SU-DHL-6 (cell line): ENCODE measurements around the gene SKA1.

ENCODE experiments used
- H2AFZ ChIP-seq: fragments of 200-600 bp; sonication (generic); 2 replicates; pipeline ENCODE4 v1.6.1; 2014; ENCODE audit warnings: low read depth, mild to moderate bottlenecking, moderate library complexity, mixed read lengths, antibody characterized with exemption, low read length; ENCODE audit not compliant: severe bottlenecking
- H3F3A ChIP-seq: fragments of 200-600 bp; shearing (Covaris generic); 2 replicates; pipeline ENCODE4 v1.6.0; 2016; ENCODE audit warnings: antibody characterized with exemption, mild to moderate bottlenecking; ENCODE audit not compliant: insufficient read depth
- H3K27ac ChIP-seq: fragments of 200-600 bp; sonication (generic); 2 replicates; pipeline ENCODE4 v1.5.1; 2016; ENCODE audit warnings: low read depth, mild to moderate bottlenecking, low read length, moderate library complexity, mixed read lengths
- H3K27me3 ChIP-seq: fragments of 200-600 bp; sonication (generic), shearing (Covaris generic); 2 replicates; pipeline ENCODE4 v1.6.0; 2014; ENCODE audit warnings: mild to moderate bottlenecking, low read length
- H3K36me3 ChIP-seq: fragments of 200-600 bp; sonication (generic); 2 replicates; pipeline ENCODE4 v1.6.1; 2014; ENCODE audit warnings: mild to moderate bottlenecking, low read length, mixed read lengths
- H3K4me2 ChIP-seq: fragments of 300-600, 200-600 bp; shearing (Covaris generic), sonication (generic); 2 replicates; pipeline ENCODE4 v1.6.0; 2014; ENCODE audit warnings: low read length, low read depth, mild to moderate bottlenecking; ENCODE audit not compliant: poor library complexity, severe bottlenecking
- H3K4me3 ChIP-seq: fragments of 200-600 bp; sonication (generic); 2 replicates; pipeline ENCODE4 v1.5.1; 2014; ENCODE audit warnings: antibody characterized with exemption, low read length, mild to moderate bottlenecking, mixed read lengths; ENCODE audit not compliant: insufficient read depth, poor library complexity, severe bottlenecking
- H3K79me2 ChIP-seq: fragments of 200-600 bp; sonication (generic); 2 replicates; pipeline ENCODE4 v1.6.1; 2014; ENCODE audit warnings: mild to moderate bottlenecking, low read length, moderate library complexity; ENCODE audit not compliant: insufficient read depth
- H3K9ac ChIP-seq: fragments of 200-600 bp; sonication (generic); 2 replicates; pipeline ENCODE4 v1.7.0; 2014; ENCODE audit warnings: mild to moderate bottlenecking, low read length
- H3K9me2 ChIP-seq: fragments of 200-600 bp; sonication (generic); replicated peaks from 2 replicates; pipeline ENCODE4 v1.6.1; 2014; ENCODE audit warnings: low read length; ENCODE audit not compliant: insufficient read depth
- H3K9me3 ChIP-seq: fragments of 200-600 bp; sonication (generic); 2 replicates; pipeline ENCODE4 v1.6.1; 2014; ENCODE audit warnings: low read length, mixed read lengths; ENCODE audit not compliant: insufficient read depth
- H4K20me1 ChIP-seq: fragments of 200-600 bp; sonication (generic); 2 replicates; pipeline ENCODE4 v1.6.1; 2014; ENCODE audit warnings: low read depth, mild to moderate bottlenecking, antibody characterized with exemption, low read length, moderate library complexity, mixed read lengths
- EZH2phosphoT487 ChIP-seq: fragments of 200-600 bp; sonication (generic), shearing (Covaris generic); conservative IDR thresholded peaks from 2 replicates; pipeline ENCODE4 v1.6.1; 2018; ENCODE audit warnings: mild to moderate bottlenecking, antibody characterized with exemption, low read length, moderate library complexity, mixed read lengths
- TF ChIP-seq, protein P1 (sequence below): fragments of 200-600 bp; sonication (generic); IDR thresholded peaks from one replicate; pipeline ENCODE4 v1.5.1; 2017; ENCODE audit warnings: antibody characterized with exemption, mild to moderate bottlenecking, low read length, moderate library complexity; ENCODE audit not compliant: insufficient read depth, poor library complexity, severe bottlenecking

The SKA1 gene

DNA sequence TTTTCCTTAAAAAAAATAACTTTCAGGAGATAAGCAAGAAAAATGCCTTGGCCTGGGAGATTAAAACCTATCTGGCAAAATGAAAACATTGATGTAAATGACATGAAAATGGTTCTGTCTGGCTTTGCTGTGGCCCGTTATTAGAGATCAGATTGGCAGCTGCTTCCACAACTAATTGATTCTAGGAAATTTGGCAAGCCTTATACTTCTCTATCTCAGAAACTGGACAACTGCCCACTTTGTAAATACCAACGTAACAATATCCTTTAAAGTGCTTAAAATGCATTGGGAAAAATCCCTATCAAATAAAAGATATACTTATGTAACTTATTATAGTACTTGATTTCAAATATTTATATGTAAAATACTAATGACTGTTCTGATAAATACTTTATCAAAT is 14.2 kb upstream of the SKA1 start:
- H3K27me3 ChIP-seq: no peaks in the 10 kb centered on the region
- H3K79me2 ChIP-seq: no peaks in the 10 kb centered on the region
- no peak overlapping the region for H3K9ac ChIP-seq
- no peaks in the 10 kb centered on the region for H3F3A ChIP-seq
- H2AFZ ChIP-seq: no peak overlapping the region
- no peak overlapping the region for H3K4me2 ChIP-seq
- H3K4me3 ChIP-seq: no peak overlapping the region
- no peaks in the 10 kb centered on the region for H3K9me2 ChIP-seq
- TF ChIP-seq, protein P1, sequence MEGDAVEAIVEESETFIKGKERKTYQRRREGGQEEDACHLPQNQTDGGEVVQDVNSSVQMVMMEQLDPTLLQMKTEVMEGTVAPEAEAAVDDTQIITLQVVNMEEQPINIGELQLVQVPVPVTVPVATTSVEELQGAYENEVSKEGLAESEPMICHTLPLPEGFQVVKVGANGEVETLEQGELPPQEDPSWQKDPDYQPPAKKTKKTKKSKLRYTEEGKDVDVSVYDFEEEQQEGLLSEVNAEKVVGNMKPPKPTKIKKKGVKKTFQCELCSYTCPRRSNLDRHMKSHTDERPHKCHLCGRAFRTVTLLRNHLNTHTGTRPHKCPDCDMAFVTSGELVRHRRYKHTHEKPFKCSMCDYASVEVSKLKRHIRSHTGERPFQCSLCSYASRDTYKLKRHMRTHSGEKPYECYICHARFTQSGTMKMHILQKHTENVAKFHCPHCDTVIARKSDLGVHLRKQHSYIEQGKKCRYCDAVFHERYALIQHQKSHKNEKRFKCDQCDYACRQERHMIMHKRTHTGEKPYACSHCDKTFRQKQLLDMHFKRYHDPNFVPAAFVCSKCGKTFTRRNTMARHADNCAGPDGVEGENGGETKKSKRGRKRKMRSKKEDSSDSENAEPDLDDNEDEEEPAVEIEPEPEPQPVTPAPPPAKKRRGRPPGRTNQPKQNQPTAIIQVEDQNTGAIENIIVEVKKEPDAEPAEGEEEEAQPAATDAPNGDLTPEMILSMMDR: no peak
- no peak for TF ChIP-seq EZH2phosphoT487
- H4K20me1 ChIP-seq: no peaks in the 10 kb centered on the region
- H3K27ac ChIP-seq: no peak overlapping the region
- no peaks in the 10 kb centered on the region for H3K36me3 ChIP-seq
- H3K9me3 ChIP-seq: no peaks in the 10 kb centered on the region

DNA sequence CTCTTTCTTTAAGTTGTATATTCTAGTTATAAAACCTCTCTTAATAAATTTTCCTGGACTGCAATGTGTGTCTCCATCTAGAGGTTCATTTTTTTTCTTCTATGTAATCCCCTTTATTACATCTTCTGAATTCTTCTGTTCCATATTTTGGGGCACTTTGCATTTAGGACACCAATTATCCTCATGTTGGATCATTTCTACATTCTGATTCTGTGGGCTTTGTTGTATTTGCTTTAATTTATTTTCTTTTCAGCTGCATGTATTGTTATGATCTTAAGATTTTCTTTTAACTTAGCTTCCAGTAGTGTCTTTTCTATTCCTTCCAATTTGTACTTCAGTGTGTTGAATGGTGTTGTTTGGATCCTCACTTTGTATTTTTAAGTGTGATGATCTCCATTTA is 5.2 kb upstream of the SKA1 start:
- H3K4me2 ChIP-seq: no peak overlapping the region
- no peak overlapping the region for H3K9ac ChIP-seq
- H3K9me3 ChIP-seq: no peaks in the 10 kb centered on the region
- no peaks in the 10 kb centered on the region for H4K20me1 ChIP-seq
- no peaks in the 10 kb centered on the region; the same call in 1 of the 2 replicates for H3K36me3 ChIP-seq
- H3F3A ChIP-seq: no peaks in the 10 kb centered on the region
- H3K27me3 ChIP-seq: no peaks in the 10 kb centered on the region
- H3K27ac ChIP-seq: no peak overlapping the region
- no peaks in the 10 kb centered on the region for H3K79me2 ChIP-seq
- H2AFZ ChIP-seq: no peak overlapping the region
- H3K9me2 ChIP-seq: no peaks in the 10 kb centered on the region
- TF ChIP-seq, protein P1: no peak
- no peak for TF ChIP-seq EZH2phosphoT487
- H3K4me3 ChIP-seq: no peak overlapping the region

DNA sequence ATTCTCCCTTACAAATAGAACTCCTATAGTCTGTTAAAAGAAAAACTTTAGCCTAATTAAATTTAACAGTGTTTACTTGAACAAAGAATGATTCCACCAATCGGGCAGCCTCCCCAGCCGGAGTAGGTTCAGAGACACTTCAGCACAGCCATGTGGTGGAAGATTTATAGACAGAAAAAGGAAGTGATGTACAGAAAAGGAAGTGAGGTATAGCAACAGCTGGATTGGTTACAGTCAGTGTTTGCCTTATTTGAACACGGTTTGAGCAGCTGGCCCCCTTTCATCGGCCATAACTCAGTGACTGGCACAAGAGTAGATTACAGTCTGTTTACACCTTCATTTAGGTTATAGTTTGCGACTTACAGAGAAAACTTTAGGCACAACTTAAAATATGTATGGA is 2.1 kb upstream of the SKA1 start:
- Histone ChIP-seq H3K4me2 (no peak overlapping the region), H3K27me3 (no peaks in the 10 kb centered on the region), H3K9me2 (no peaks in the 10 kb centered on the region), H3K36me3 (peaks cover 8% of the 10 kb centered on the region), H3K9ac (no peak overlapping the region), H3F3A (no peaks in the 10 kb centered on the region), H3K9me3 (no peaks in the 10 kb centered on the region), H4K20me1 (no peaks in the 10 kb centered on the region), H3K27ac (no peak overlapping the region), H3K79me2 (peaks cover 16% of the 10 kb centered on the region), H3K4me3 (no peak overlapping the region), H2AFZ (peak overlapping the region; percentile 85)
- TF ChIP-seq EZH2phosphoT487: no peak
- TF ChIP-seq, protein P1: no peak
